ENCODE measurements around the gene CBLIF.

DNA sequence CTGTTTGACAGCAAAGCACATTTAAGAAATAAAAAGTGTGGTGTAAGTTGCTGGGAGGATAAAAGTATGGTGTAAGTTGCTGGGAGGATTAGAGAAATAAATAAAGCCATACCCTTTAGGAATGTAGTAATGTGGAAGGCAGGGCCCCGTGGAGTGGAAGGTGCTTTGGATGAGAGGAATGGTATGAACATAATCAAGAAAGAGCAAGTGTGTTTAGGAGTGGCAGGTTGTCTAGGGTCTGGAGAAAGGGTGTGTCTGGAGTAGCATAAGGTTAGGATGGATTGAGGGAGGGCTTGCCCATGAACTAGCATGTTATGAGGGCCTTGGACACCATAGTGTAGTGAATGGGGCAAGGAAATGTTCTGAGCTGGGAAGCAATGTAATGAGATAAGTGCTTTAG, 52.8 kb downstream of the CBLIF start:
- TF ChIP-seq FOXM1 (IDR thresholded peaks at IDR 0.05; ENCODE audit: borderline replicate concordance): no peak
- TF ChIP-seq TARDBP (IDR thresholded peaks at IDR 0.05): no peak

Data from HEK293T (cell line).